HG03354 (cell line): Measurements from ENCODE around the gene MTCH1.

ENCODE experiments used
- ATAC-seq: cut with Tn5 transposase; IDR thresholded peaks from one replicate; pipeline ENCODE4 v1.9.1; 2021; ENCODE audit warnings: mild to moderate bottlenecking; ENCODE audit not compliant: unreplicated experiment, poor library complexity, severe bottlenecking

The MTCH1 gene

GRCh38 chr6:36933102-36933501, 52.9 kb downstream of the MTCH1 start:
- ATAC-seq, result no peak

- no peak for ATAC-seq
These were observed 55.5 kb downstream of the MTCH1 start for GRCh38 chr6:36930483-36930882.

GRCh38 chr6:36929607-36930006, 56.4 kb downstream of the MTCH1 start:
- no peak for ATAC-seq

DNA sequence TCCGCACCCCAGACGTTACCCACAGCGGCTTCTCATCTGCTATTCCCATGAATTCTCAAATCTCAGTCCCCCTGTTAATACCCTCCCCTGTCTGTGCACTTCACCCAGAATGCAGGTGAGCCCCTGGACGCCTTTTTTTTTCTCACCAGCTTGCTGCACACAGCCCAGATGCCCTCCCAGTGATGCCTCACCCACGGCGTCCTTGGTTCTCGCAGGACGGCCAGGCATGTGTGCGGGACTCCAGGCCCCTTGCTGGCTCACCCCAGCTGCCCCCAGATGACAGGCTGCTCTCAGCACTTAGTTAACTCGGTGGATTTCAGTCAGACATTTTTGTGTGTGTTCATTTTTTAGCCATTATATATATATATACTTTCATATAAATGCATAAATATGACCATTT, 56.8 kb downstream of the MTCH1 start:
- ATAC-seq, result no peak

DNA sequence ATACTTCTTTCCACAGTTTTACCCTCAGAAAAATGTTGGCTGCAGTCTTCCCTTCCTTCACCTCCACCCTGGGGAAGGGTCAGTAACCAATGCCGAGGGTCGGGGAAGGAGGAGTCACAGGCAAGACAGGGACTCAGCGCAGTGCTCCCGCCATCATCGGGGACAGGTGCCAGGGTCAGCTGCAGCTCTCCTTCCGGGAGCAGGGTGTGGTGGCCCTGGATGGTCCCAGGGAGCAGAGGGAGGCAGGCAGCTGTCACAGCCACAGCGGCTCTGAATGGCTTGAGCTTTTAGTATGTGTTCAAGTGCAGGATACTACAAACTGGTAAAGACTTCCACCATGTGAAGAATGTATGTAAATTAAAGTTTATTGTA, 57.5 kb downstream of the MTCH1 start:
- ATAC-seq, result no peak

- ATAC-seq, result no peak
These were observed 58.1 kb downstream of the MTCH1 start for GRCh38 chr6:36927691-36928546.

DNA sequence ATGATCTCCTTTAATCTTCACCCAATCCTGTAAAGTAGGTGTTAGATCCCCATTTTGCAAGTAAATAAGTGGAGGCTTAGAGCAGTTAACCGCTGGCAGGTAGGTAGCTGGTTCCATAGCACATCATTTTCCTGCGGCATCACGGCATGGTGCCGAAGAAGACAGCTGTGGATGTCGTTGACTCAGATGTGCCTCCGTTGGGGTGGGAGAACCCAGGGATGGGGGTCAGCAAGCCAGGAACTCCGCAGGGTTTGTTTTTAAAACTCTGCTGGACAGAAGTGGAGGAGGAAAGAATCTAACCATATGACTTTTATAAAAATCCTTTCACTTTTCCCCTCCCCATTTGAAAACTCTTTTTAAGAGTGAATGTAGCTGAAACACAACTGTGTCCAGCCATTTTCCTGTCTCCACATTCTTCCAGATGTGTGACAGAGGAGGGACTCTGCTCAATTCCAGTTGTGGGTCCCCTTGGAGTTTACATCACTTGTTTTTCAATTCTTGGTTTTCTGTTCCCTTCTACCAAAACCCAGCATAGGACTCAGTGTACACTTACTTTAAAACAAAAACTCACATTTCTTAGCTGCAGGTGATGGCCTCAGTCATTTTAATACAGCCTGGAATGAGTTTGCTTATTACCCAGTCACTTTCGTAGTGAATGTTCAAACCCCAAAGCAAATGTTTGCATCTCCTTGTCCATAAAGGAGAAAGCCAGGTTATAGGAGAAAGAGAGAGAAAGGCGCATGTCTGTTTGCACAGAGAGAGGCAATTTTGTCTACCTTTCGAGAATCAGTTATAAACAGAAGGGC, 59.1 kb downstream of the MTCH1 start:
- ATAC-seq, result no peak

- ATAC-seq, result no peak
These were observed 60.2 kb downstream of the MTCH1 start for GRCh38 chr6:36925809-36926208.

DNA sequence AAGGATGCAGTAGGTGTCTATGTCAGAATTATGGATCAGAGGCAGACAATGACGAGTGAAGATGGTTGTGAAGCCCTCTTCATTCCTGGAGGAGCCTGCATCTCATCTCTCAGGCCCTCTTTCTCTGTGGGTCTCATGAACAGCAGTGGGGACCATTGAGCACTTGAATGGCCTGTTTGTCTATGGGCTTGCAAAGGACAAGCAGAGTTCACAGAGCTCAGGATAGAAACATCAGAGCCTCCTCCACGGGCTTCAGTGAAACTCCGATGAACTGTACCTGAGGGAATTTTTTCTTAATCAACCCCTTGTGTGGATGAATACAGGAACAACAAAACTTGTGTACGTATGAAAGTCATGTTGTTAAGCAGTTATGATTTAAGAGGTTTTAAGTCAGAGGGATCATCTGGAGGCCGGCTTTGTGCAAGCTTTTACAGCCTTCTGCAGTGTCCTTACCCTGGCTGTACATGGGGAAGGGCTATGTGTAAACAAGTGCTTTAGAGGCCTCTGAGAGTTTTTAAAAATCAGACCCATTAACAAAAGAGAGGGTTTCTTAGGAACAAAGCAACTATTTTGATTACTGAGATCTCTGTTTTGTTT, 61.1 kb downstream of the MTCH1 start:
- no peak for ATAC-seq

GRCh38 chr6:36924131-36924530, 61.9 kb downstream of the MTCH1 start:
- ATAC-seq, result no peak

GRCh38 chr6:36920546-36920945, 65.5 kb downstream of the MTCH1 start:
- ATAC-seq, result no peak

DNA sequence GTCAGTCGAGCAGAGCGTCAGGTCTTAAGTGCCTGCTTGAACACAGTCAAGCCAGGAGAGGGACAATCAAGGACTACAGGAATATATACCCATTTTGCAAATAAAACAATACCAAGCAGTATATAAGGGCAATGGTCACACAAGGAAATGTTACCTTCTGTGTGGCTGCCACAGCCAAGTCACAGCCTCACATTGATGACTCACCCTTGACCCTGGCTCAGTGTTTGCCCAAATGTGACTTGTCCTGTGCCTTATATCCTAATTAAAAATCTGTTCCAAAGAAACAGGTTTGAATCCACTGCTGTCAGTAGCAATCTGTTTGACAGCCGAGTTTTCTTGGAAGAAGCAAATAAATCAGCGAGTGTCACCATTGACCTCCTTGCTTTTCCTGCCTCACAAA, 65.9 kb downstream of the MTCH1 start:
- no peak for ATAC-seq
